ENCODE measurements around the gene DMXL1. TPM values are rescaled to one million over a fixed set of nuclear protein-coding genes. Genes with fewer than 3 reads are reported as not detected.

Gene DMXL1, protein sequence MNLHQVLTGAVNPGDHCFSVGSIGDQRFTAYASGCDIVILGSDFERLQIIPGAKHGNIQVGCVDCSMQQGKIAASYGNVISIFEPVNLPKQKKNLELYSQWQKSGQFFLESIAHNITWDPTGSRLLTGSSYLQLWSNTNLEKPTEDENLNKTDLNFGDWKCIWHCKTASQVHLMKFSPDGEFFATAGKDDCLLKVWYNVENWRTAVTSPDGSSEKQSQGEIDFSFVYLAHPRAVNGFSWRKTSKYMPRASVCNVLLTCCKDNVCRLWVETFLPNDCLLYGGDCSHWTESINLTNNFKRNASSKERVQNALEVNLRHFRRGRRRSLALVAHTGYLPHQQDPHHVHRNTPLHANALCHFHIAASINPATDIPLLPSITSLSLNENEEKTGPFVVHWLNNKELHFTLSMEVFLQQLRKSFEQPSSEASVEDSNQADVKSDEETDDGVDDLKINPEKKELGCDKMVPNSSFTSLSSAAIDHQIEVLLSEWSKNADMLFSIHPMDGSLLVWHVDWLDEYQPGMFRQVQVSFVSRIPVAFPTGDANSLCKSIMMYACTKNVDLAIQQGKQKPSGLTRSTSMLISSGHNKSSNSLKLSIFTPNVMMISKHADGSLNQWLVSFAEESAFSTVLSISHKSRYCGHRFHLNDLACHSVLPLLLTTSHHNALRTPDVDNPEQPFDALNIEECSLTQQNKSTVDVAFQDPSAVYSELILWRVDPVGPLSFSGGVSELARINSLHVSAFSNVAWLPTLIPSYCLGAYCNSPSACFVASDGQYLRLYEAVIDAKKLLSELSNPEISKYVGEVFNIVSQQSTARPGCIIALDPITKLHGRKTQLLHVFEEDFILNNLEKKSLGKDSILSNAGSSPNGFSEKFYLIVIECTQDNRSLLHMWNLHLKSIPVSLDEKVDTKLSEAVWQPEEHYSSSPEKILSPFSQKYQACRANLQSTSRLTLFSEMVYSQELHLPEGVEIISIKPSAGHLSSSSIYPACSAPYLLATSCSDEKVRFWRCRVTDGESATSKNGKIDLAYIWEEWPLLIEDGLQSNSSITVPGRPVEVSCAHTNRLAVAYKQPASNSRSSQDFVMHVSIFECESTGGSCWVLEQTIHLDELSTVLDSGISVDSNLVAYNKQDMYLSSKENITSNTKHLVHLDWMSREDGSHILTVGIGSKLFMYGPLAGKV (N-terminal part only)
- 46.6 and 50.9 TPM in 2 replicates for total RNA-seq

GRCh38 chr5:119070828-119071560, at the start of gene DMXL1:
Gene DMXL1, plus strand, starts transcription at chr5:119071087. Its CDS starts 483 bp downstream, at chr5:119071570.

Other genes starting within 250 kb of the DMXL1 start
- 4.1 and 5.8 TPM in 2 replicates for gene DTWD2, start 82.5 kb upstream of the DMXL1 start, total RNA-seq

Data from smooth muscle cell of trachea (primary cell).